ENCODE measurements around the gene FAM76A. TPM values are rescaled to one million over a fixed set of nuclear protein-coding genes. Genes with fewer than 3 reads are reported as not detected.
A peak's percentile ranks its signal among the peaks of the same experiment; 100 is the strongest.
"Not testable (repeated sequence)": the region's sequence is repeated elsewhere in the genome, so short reads cannot be mapped to it uniquely, and the experiment has no call there.

The FAM76A gene
- total RNA-seq, 1 donor from 2014 or later: 9.9 TPM

DNA sequence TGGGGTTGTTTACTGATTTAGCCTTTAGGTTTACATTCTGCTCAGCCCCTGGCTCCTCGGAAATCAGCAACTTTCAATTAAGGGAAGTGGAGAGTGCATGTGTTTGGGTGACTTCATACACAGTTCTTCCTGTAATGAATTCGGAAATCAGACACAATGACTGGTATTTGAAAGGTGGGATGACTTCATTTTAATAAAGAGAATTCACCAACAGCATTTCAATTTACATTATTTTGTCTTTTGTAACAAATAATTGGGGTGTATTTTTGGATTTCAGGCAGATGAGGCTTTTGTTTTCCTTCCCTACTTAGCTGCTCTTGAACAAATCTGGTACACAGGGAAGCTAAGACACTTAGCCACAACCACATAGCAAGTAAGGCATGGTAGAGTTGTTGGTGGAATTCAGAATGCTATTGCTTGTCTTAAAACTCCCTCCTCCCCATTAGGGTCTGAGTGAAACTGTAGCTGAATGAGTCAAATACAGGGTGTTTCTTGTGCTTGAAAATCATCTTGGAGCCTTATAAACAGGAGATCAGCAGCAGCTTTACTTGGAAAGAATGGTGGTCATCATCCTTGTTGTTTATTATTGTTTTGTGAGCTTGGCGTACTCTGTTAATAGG is 48.2 kb downstream of the FAM76A start:
- Mint-ChIP-seq H3K27ac (peak overlapping the region; percentile 98), H3K4me3 (peak overlapping the region; percentile 98), H3K4me1 (ENCODE audit: low read depth) (peaks cover 31% of the 10 kb centered on the region), H3K9me3 (no peaks in the 10 kb centered on the region), H3K36me3 (ENCODE audit: low read depth) (peaks cover 14% of the 10 kb centered on the region), H3K27me3 (ENCODE audit: insufficient read depth) (no peaks in the 10 kb centered on the region)
- DNase-seq (ENCODE audit: low spot score): no peak
- intact Hi-C loops (cut with micrococcal nuclease): loop anchor here (1.0 to 5.0 kb wide), 11 partner anchors 49 to 617 kb away; partner anchors contain the start of genes AHDC1, FAM76A, IFI6 and PPP1R8

DNA sequence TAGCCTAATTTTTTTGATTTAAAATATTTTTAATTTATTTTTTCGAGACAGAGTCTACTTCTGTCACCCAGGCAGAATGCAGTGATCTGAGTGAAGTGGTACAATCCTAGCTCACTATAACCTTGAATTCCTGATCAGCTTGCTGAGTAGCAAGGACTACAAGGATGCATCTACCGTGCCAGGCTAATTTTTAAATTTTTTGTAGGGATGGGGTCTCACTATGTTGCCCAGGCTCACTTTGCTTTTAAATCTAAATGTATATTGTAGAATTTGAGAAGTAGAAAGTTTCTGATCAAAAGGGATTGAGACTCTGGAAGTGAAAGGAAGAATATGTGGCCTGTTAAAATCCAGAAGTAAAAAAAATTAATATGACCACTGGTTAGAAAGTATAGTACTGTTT is 48.9 kb downstream of the FAM76A start:
- intact Hi-C loops (cut with micrococcal nuclease): loop anchor here (5.0 kb wide), 4 partner anchors 118 to 617 kb away; partner anchors contain the start of gene SLC9A1
- Mint-ChIP-seq H3K9me3 (no peaks in the 10 kb centered on the region), H3K4me1 (ENCODE audit: low read depth) (peaks cover 31% of the 10 kb centered on the region), H3K27ac (no peak overlapping the region), H3K27me3 (ENCODE audit: insufficient read depth) (no peaks in the 10 kb centered on the region), H3K4me3 (no peak overlapping the region), H3K36me3 (ENCODE audit: low read depth) (peaks cover 14% of the 10 kb centered on the region)
- DNase-seq (ENCODE audit: low spot score): no peak

DNA sequence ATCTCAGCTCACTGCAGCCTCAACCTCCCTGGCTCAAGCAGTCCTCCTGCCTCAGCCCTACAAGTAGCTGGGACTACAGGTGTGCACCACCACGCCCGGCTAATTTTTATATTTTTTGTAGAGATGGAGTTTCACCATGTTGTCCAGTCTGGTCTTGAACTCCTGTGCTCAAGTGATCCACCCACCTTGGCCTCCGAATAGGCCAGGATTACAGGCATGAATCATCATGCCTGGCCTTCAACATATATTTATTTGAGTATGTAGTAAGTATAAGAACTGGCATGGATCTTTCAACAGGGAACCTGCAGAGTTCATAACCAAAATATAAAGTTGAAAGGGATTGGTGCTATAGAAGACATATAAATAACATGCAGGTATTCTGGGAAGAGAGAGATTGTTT is 49.6 kb downstream of the FAM76A start:
- intact Hi-C loops (cut with micrococcal nuclease): not testable (repeated sequence)
- Mint-ChIP-seq H3K27ac (peak overlapping the region; percentile 7), H3K36me3 (ENCODE audit: low read depth) (peaks cover 18% of the 10 kb centered on the region)

DNA sequence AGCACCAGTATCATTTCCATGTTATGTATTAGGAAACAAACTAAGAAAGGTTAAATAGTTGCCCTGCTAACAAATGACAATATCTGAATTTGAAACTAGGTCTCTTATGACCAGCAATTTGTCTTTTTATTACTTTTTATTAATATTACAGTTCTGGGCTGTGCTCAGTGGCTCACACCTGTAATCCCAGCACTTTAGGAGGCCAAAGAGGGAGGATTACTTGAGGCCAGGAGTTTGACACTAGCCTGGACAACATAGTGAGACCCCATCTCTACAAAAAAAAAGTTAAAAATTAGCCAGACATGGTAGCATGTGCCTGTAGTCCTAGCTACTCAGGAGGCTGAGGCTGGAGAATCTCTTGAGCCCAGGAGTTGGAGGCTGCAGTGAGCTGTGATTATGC is 50.5 kb downstream of the FAM76A start:
- DNase-seq (ENCODE audit: low spot score); H3K27me3 Mint-ChIP-seq (ENCODE audit: insufficient read depth); H3K27ac Mint-ChIP-seq; H3K9me3 Mint-ChIP-seq; H3K4me3 Mint-ChIP-seq; intact Hi-C loops (cut with micrococcal nuclease): not testable (repeated sequence)
- H3K36me3 Mint-ChIP-seq (ENCODE audit: low read depth): peaks cover 18% of the 10 kb centered on the region
- peaks cover 31% of the 10 kb centered on the region for H3K4me1 Mint-ChIP-seq (ENCODE audit: low read depth)

More for the DNA sequence above, 49.6 kb downstream of the FAM76A start:
- not testable (repeated sequence) for H3K4me3 Mint-ChIP-seq; H3K9me3 Mint-ChIP-seq; DNase-seq (ENCODE audit: low spot score); H3K27me3 Mint-ChIP-seq (ENCODE audit: insufficient read depth)
- peaks cover 31% of the 10 kb centered on the region for H3K4me1 Mint-ChIP-seq (ENCODE audit: low read depth)

DNA sequence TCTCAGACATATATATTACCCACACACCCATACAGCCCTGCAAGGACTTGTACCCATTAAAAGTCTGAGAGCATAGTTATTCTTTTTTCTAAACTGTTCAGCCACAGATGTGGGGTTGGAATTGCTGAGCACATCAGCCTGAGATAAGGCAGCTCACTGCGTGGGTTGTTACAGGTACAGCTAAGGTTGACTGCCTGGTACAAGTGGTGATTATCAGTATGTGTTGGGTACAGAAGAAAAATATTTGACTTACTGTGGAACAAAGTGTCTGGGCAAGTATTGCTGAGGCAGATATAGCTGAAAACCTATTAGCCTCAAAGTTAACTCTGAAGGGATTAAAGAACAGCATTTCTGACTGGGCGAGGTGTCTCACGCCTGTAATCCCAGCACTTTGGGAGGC is 52.3 kb downstream of the FAM76A start:
- no peaks in the 10 kb centered on the region for H3K9me3 Mint-ChIP-seq

DNA sequence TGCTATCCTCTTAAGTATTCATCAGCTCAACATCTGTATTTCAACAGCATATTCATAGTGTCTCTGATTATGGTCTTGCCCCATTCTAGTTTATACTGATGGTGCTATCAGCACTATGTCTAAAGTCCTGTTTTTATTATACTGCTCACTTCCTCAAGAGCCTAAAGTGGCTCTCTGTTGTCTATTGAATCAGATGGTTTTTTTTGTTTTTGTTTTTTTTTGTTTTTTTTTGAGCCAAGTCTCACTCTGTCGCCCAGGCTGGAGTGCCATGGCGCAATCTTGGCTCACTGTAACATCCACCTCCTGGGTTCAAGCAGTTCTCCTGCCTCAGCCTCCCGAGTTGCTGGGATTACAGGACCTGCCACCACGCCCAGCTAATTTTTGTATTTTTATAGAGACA is 53.4 kb downstream of the FAM76A start:
- no peaks in the 10 kb centered on the region for H3K27me3 Mint-ChIP-seq (ENCODE audit: insufficient read depth)
- no peaks in the 10 kb centered on the region for H3K9me3 Mint-ChIP-seq
- no peak for DNase-seq (ENCODE audit: low spot score)
- intact Hi-C loops (cut with micrococcal nuclease): no loop called here
- peaks cover 15% of the 10 kb centered on the region for H3K36me3 Mint-ChIP-seq (ENCODE audit: low read depth)
- H3K4me1 Mint-ChIP-seq (ENCODE audit: low read depth): peaks cover 21% of the 10 kb centered on the region
- no peak overlapping the region for H3K27ac Mint-ChIP-seq
- H3K4me3 Mint-ChIP-seq: no peak overlapping the region

More for the DNA sequence above, 52.3 kb downstream of the FAM76A start:
- peaks cover 26% of the 10 kb centered on the region for H3K4me1 Mint-ChIP-seq (ENCODE audit: low read depth)
- H3K27ac Mint-ChIP-seq: no peak overlapping the region
- H3K36me3 Mint-ChIP-seq (ENCODE audit: low read depth): peaks cover 18% of the 10 kb centered on the region
- no peaks in the 10 kb centered on the region for H3K27me3 Mint-ChIP-seq (ENCODE audit: insufficient read depth)
- intact Hi-C loops (cut with micrococcal nuclease): no loop called here
- no peak for DNase-seq (ENCODE audit: low spot score)
- H3K4me3 Mint-ChIP-seq: no peak overlapping the region

DNA sequence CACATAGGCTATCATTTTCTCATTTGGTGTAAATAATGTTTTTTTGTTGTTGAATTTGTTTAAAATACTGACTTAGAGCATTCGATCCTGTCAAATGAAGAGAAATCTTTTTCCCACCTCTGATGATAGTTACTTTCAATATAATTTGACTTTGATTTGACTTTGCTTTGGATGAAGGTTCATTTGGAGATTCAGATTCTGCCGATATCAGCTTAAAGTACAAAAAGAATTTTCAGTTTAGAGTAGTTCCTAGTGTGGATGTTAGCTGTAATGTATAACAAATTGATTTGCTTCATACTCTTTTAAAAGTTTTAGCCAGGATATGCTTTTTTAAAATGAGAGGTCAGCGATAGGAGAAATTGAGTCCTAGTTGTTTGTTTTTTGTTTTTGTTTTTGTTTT is 57.2 kb downstream of the FAM76A start:
- Mint-ChIP-seq H3K27me3 (ENCODE audit: insufficient read depth) (no peaks in the 10 kb centered on the region), H3K4me3 (no peak overlapping the region), H3K9me3 (no peaks in the 10 kb centered on the region), H3K4me1 (ENCODE audit: low read depth) (peaks cover 16% of the 10 kb centered on the region), H3K27ac (peak overlapping the region; percentile 18), H3K36me3 (ENCODE audit: low read depth) (peaks cover 6% of the 10 kb centered on the region)
- intact Hi-C loops (cut with micrococcal nuclease): no loop called here
- no peak for DNase-seq (ENCODE audit: low spot score)

DNA sequence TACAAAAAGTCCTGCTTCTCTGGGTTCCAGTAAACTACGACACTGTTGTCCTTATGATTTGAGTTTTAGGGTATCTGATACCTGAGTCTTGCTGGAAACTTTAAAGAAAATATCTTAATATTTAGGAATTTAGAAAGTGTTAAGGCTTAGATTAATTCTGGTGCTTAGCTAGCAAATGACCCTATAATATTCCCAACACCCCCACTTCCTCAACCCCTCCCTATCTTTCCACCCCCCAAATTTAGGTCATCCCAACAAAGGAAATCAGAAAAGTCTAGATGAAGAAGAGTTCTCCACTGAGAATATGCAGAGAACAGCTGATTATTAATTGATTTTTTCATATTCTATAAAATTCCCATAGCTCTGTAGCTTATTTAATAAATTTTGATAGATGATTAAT is 58.9 kb downstream of the FAM76A start:
- no peak overlapping the region for H3K27ac Mint-ChIP-seq
- H3K27me3 Mint-ChIP-seq (ENCODE audit: insufficient read depth): no peaks in the 10 kb centered on the region
- intact Hi-C loops (cut with micrococcal nuclease): no loop called here
- no peak overlapping the region for H3K4me3 Mint-ChIP-seq
- peaks cover 16% of the 10 kb centered on the region for H3K4me1 Mint-ChIP-seq (ENCODE audit: low read depth)
- no peaks in the 10 kb centered on the region for H3K9me3 Mint-ChIP-seq
- no peak for DNase-seq (ENCODE audit: low spot score)
- H3K36me3 Mint-ChIP-seq (ENCODE audit: low read depth): peaks cover 7% of the 10 kb centered on the region

DNA sequence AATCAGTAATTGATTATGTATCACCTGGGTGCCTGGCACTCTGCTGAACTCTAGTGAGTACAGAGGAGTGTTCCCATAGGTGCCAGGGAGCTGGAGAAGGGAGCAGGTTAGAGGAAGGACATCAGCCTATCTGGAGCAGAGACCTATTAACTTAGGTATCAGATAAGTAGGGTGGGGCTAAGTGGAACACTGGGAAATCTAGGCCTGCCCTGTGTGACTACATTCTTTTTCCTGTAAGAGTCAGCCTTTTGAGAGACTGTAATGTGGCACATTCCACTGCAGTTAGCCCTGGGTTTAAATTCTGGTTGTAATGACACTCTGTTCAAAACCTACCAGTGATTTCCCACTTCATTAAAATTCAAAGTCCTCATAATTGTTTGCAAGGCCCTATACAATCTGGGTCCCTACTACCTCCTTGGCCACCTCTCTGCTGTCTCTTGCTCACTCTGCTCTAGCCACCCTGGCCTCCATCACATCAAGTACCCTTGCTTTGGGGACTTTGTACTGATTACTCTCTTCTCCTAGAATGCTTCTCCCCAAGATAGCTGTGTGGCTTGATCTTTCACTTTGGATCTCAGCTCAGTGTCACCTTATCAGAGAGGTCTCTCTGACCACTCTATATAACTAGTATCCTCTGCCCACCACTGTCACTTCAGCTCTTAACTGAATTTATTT is 60.2 kb downstream of the FAM76A start:
- H3K9me3 Mint-ChIP-seq: no peaks in the 10 kb centered on the region
- intact Hi-C loops (cut with micrococcal nuclease): no loop called here
- no peak overlapping the region for H3K27ac Mint-ChIP-seq
- DNase-seq (ENCODE audit: low spot score): no peak
- H3K4me1 Mint-ChIP-seq (ENCODE audit: low read depth): peaks cover 16% of the 10 kb centered on the region
- H3K27me3 Mint-ChIP-seq (ENCODE audit: insufficient read depth): no peaks in the 10 kb centered on the region
- H3K36me3 Mint-ChIP-seq (ENCODE audit: low read depth): peaks cover 8% of the 10 kb centered on the region
- H3K4me3 Mint-ChIP-seq: no peak overlapping the region

DNA sequence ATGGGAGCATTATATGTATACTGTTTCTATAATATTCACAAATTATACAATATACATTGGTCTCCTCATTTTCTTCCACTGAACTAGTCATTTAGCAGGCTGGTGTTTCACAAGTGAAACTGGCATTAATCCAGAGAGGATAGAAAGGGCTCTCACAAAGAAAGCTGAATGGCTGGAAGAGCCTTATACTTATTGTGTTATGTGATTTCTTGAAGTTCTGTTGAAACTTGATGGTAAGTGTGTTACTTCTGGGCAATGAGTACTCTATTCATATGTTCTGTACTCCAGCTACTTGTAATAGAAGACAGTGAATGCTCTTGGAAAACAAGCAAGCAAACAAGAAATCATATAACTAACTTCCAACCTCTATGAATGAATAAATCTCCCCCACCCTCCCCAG is 62.1 kb downstream of the FAM76A start:
- Mint-ChIP-seq H3K27ac (no peak overlapping the region), H3K27me3 (ENCODE audit: insufficient read depth) (no peaks in the 10 kb centered on the region), H3K4me3 (no peak overlapping the region), H3K36me3 (ENCODE audit: low read depth) (peaks cover 8% of the 10 kb centered on the region), H3K4me1 (ENCODE audit: low read depth) (peaks cover 14% of the 10 kb centered on the region), H3K9me3 (no peaks in the 10 kb centered on the region)
- DNase-seq (ENCODE audit: low spot score): no peak
- intact Hi-C loops (cut with micrococcal nuclease): no loop called here

DNA sequence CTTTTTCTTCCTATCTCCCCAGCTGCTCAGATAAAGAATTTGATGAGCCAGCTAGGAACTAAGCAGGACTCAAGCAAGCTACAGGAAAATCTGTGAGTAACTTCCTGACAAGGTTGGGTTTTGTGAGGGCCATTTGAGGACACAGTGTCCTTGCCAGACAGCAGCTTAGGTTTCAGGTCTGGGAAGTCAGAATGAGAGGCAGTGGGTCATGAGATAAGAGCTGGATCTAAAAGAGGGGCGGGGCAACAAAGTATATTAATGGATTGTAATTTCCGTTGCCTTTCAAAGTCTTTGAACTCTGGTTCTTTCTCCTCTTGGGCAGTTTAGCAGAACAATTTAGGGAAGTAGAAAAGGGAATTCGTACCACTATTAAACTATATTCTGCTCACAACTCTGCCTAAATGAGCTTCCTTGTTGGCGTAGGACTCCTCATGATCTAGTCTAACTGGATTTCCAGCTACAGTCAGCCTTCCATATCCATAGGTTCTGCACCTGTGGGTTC is 63.8 kb downstream of the FAM76A start:
- Mint-ChIP-seq H3K27me3 (ENCODE audit: insufficient read depth) (no peaks in the 10 kb centered on the region), H3K9me3 (no peaks in the 10 kb centered on the region), H3K4me3 (no peak overlapping the region), H3K27ac (no peak overlapping the region), H3K4me1 (ENCODE audit: low read depth) (peaks cover 11% of the 10 kb centered on the region), H3K36me3 (ENCODE audit: low read depth) (peaks cover 13% of the 10 kb centered on the region)
- DNase-seq (ENCODE audit: low spot score): no peak
- intact Hi-C loops (cut with micrococcal nuclease): no loop called here

DNA sequence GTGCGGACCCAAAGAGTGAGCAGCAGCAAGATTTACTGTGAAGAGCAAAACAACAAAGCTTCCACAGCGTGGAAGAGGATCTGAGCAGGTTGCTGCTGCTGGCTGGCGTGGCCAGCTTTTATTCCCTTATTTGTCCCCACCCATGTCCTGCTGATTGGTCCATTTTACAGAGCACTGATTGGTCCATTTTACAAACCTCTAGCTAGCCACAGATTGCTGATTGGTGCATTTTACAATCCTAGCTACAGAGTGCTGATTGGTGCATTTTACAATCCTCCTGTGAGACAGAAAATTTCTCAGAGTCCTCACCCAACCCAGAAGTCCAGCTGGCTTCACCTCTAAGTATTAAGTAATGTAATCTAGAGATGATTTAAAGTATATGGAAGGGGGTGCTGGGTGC is 64.5 kb downstream of the FAM76A start:
- Mint-ChIP-seq H3K4me1 (ENCODE audit: low read depth) (peaks cover 11% of the 10 kb centered on the region), H3K36me3 (ENCODE audit: low read depth) (peaks cover 16% of the 10 kb centered on the region)
- DNase-seq (ENCODE audit: low spot score); H3K4me3 Mint-ChIP-seq; intact Hi-C loops (cut with micrococcal nuclease); H3K27ac Mint-ChIP-seq; H3K27me3 Mint-ChIP-seq (ENCODE audit: insufficient read depth); H3K9me3 Mint-ChIP-seq: not testable (repeated sequence)

DNA sequence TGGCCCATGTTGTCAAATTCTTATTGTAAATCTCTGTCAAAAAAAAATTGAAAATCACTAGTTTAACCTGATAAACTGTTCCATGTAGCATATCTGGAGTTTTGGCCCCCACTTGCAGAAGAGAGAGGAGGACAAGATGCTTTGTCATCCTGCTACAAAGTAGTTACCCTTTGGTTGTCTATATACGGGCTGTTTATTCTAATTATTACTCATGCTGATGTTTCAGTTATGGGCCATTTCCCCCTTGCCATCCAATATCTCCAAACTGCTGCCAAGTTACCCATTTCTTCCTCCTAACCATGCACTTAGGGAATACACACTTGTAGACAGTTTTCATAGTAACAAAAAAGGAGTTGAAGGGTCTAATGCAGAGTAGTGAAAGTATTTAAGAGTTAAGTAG is 69.8 kb downstream of the FAM76A start:
- no peaks in the 10 kb centered on the region for H3K9me3 Mint-ChIP-seq
- intact Hi-C loops (cut with micrococcal nuclease): no loop called here
- H3K4me1 Mint-ChIP-seq (ENCODE audit: low read depth): no peaks in the 10 kb centered on the region
- H3K27me3 Mint-ChIP-seq (ENCODE audit: insufficient read depth): no peaks in the 10 kb centered on the region
- DNase-seq (ENCODE audit: low spot score): no peak
- H3K4me3 Mint-ChIP-seq: no peak overlapping the region
- peaks cover 25% of the 10 kb centered on the region for H3K36me3 Mint-ChIP-seq (ENCODE audit: low read depth)
- H3K27ac Mint-ChIP-seq: peak overlapping the region; percentile 15
